SHP77 treated with DMSO at 0.1 percent for 48 hours (cell line): ENCODE data around the gene SREBF2.

Source experiments
- DNase-seq: peaks from one replicate; lab custom pipeline; 2025; lab: John Stamatoyannopoulos, UW

Gene SREBF2

GRCh38 chr22:41908411-41909309, 75.8 kb downstream of the SREBF2 start:
- no peak for DNase-seq

GRCh38 chr22:41909310-41910049, 76.6 kb downstream of the SREBF2 start:
- DNase-seq: no peak

DNA sequence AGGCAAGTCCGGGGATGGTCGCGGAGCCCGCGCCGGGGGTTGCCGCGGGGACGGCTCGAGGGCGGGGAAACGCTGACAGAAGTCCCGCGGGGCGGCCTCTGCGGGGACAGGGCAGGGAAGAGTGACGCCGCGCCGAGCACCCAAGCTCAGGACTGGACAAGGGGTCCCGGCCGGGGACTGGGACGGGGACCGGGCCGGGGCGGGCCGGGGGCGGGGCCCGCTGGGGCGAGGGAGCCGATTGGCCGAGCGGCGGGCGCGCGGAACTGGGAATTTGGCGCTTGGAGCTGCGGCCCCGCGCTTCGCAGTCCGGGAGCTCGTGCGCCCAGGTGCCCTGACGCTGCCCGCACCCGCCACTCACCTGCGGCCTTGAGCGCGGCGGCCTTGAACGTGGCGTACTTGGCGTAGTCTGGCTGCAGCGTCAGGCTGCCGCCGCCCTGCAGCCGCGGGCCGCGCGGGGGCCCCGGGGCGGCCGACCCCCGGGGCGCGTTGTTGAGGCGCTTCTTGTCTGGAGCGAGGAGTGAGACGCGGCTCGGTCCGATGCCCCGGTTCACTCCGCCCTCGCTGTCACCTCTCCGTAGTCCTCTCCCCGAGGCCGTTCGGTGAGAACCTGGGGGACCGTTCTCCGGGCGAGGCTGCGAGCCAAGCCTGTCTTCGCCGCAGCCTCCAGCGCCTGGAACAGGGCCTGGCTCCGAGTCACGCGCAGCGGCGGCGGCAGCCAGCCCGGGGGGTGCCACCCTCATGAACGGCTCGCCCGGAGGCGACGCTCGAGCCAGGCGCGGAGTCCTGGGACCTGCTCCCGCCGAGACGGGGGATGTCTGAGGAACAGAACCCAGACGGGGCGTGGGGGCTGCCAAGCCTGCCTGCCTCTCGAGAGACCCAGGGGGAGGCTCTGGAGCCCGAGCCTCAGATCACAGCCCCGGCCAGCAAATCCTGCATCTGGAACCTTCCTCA, 77.4 kb downstream of the SREBF2 start:
- DNase-seq: no peak

- no peak for DNase-seq
Observed at GRCh38 chr22:41911001-41911611, 78.2 kb downstream of the SREBF2 start.

- no peak for DNase-seq
Observed at GRCh38 chr22:41912338-41913039, 79.6 kb downstream of the SREBF2 start.

GRCh38 chr22:41913040-41913719, 80.3 kb downstream of the SREBF2 start:
- no peak for DNase-seq

DNA sequence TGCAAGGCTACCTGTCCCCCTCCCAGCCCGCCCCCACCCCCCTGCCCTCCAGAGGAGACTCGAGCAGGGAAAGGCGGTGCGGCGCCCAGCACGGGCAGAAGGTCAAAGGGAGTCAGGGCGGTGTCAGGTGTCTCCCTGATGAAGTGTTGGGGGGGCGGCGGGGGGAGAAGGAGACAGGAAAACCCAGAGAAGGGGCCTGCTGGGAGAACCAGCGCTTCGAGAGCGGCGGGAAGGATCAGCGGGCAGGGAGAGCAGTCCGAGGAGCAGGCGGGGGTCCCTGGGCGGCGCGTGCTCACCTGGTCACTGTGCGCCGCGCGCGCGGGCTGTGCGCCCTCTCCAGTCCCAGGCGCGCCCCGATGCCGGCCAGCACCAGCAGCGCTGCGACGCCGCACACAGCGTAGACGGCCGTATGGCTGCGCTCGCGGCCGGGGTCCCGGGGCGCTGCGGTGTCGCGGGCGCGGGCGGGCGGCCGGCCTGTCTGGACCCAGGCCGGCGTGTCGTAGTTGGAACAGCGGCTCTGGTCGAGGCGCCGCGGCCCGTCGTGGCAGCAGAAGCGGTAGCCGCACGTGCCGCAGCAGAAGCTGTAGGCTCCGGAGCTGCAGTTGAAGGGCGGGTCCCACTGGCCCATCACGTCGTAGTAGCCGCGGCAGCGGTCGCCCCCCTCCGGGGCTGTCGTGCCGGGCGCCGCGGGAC, 81.1 kb downstream of the SREBF2 start:
- no peak for DNase-seq

DNA sequence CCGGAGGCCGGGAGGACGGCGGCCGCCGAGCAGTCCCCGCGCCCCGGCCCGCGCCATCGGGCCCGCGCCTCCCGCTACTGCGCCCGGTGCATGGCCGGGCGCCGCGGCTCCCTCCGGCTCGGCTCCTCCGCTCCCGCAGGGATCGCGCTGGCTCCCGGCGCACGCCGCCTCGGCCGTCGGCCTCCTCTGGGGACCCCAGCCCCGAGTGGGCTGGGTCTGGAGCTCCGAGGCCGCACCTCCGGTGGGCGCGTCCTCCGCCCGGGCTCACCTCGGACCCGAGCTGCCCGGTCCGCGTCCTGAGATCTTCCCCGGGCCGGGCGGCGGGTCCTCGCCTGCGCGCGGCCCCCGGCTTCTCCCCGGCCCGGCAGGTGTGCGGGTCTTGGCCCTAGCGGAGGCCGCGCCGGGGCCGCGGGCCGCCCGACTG, 81.7 kb downstream of the SREBF2 start:
- no peak for DNase-seq

- no peak for DNase-seq
Observed at GRCh38 chr22:41915035-41915785, 82.3 kb downstream of the SREBF2 start, which contains the start of gene SHISA8. SHISA8 (minus strand) TSS chr22:41915074; CDS start chr22:41914667, 407 bp downstream.

DNA sequence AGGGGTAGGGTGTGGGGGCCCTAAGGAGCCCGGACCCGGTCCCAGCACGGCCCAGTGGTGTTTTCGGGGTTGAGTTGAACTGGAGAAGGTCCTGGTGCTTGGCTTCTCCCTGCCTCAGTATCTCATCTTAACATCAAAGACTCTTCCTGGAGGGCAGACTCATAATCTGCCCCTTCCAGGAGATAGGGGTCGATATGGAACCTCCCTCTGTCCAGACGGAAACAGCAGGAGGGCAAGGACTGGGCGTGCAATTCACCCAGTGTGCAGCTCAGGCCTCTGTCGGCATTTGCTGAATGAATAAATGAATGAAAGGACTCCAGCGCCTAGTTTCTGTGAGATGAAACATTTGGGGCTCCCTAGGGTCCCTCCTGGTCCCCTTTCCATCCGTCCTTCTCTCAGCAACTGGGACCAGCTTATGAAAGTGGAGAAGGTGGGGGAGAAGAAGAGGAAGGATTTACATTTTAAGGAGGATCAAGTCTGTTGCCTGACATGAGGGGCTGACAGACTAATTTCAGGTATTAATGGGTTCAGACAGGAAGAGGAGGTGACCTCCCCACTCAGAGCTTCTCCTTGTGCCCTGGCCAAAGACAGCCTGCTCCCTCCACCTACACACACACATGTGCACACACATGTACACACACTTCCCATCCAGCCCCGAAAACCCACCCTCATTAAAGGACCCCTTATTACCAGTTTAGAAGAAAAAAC, 83.0 kb downstream of the SREBF2 start:
- DNase-seq: no peak

DNA sequence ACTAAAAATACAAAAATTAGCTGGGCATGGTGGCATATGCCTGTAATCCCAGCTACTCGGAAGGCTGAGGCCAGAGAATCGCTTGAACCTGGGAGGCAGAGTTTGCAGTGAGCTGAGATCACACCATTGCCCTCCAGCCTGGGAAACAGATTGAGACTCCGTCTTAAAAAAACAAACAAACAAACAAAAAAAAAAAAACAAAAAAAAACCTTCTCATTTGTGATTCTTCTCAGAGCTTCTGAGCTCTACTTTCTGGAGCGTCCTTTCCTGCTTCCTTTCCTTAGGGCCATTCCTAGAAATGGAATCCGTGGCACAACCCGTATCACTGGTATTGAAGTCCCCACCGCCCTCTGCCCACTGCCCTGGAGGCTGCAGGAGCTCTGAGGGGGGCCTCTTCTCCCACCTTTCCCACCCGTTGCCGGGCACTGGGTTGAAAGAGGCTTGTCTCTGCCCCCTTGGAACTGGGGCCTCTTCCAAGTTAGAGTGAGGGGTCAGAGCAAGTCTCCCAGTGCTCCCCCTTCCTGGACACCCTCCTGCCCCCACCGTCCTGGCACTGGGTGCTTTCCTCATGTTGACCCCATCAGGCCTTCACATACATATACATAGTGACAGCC, 83.9 kb downstream of the SREBF2 start:
- no peak for DNase-seq

DNA sequence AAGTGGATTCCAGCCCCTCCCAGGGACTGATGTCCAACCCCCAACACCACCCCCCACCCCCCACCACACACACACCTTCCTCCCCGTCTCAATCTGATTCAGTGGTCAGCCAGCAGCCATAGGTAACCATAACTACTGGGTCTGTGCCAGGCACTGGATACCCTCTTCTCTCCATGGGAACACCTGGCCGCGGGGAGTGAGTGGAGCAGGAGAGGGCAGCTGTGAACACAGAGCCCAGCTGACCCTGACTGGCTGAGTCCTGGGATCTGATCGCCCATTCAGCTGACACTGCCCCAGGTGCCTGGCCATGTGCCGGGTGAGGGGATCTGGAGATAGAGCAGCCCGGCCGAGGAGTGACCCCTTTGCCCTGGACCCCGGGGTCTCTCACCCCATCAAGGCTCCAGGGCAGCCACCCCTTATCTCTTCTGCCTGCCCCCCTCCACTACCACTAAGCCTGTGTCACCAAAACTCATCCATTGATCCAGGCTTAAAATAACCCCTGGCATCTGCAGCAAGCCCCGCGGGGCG, 84.5 kb downstream of the SREBF2 start:
- DNase-seq: peak; percentile 85

DNA sequence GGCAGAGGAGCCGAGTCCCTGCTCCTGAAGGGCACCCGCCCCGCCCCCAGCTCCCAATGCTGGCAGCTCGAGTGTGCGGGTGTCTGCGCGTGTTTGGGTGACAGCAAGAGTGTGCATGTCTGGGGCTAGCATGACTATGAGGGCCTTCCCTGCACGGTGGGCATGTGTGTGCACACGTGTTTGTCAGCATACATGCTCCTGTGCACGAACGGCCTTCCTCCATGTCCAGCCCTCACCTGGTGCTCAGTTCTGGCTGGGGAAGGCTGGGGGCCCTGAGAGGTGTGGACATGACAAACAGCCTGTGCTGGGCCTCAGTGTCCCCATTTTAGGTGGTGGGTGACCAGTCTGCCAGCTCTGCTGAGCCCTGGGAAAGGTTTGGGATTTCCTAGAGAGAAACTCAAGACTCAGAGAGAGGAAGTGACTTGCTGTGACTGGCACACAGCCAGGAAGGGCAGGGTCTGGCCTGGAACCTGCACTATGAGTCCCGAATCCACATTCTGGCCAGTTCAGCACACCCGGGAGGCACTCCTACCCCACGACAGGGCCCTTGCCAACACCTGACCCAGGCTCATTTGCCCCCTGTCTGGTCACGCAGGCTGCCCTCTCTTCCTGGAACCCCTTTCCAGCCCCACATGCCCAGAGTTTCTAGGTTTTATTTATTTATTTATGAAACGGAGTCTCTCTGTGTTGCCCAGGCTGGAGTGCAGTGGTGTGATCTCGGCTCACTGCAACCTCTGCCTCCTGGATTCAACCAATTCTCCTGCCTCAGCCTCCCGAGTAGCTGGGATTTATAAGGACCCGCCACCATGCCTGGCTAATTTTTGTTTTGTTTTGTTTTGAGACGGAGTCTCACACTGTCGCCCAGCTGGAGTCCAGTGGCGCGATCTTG, 85.2 kb downstream of the SREBF2 start:
- DNase-seq: peak; percentile 27

DNA sequence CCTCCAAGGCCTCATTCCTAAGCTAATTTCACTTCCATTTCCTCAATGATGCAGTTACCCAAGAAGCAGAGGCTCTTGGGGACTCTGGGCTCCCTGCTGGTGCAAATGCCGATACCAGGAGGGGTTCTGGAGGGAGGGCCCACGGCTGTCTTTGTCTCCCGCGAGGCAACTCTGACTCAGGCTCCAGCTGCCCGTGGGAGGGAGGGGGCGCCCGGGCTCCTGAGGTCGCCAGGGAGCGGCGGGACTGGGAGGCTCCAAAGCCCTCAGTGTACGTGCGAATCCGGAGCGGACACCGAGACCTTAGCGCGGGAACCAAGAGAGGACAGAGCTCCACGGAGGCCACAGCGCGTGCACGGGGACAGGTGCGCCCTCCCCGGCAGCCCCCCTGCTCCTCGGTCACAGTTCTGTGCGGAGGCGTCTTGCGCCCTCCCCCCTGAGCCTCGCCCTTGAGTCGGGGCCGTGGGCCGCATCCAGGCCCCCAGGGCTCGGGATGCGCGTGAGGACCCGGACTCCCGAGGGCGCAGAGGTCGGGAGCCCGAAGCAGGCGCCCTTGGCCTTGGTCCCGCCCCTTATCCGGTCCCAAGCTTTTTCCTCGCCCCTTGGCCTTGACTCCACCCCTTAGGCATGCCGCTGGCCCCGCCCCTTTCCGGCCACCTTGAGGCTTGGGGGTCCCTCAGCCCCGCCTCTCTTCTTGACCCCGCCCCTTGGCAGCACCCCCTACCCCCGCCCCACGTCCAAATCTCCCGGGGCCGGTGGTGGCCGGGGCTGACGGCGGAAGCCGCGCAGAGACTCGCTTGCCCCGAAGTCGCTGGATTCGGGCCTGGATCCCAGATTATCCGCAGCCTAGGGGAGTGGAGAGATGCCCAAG, 86.7 kb downstream of the SREBF2 start:
- no peak for DNase-seq

DNA sequence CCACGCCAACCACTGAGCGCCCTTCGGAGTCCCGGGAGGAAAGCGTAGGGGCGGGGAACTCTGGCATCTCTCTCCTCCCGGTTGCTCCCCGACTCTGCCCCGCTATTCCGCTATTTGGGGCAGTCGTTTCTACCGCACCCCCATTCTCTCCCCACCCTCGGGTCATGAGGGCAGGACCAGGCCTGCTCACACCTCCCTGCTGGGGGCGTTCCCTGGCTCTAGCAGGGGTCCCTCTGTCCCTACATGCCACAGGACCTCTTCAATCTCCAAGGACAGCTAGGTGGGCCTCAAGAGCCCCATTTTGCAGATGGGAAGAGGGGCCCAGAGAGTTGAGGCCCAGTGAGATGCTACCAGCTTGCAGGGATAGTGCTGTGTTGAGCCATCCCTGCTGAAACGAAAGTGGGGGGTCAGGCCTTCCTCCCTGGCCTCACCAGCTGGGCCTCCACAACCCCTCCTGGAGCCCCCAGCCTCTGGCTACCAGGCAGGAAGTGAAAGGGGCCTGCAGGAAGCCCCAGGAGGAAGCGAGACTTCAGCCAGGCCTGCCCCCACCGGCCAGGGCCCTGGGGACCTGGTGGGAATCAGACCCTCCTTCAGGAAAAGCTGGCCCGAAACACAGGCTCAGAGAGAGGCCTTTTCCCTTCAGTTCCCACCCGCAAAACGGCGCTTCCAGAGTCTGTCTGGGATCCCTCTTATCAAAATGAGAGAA, 87.5 kb downstream of the SREBF2 start:
- no peak for DNase-seq
